ENCODE results near the gene CRISPLD2.

CRISPLD2 gene

DNA sequence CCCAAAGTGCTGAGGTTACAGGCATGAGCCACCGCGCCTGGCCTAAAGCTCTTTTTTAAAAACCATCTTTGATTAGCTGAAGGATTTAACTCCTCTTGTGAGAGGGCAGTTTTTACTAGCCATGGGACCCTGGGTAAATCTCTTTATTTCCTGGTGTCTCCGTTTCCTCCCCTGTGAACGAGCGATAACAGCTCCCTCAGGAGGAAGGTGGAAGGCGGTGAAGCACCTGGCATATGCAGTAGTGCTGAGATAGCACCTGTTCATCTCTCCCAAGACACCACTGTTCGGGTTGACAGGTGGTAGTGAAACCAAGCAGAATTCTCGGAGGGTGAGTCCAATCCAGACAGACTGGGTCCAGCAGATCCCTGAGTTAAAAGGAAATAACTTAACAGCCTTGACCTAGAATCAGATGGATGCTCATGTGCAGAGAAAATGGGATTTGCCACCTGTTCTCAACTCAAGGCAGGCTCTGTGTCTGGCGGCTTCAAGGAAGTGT is 86.2 kb downstream of the CRISPLD2 start (continued):
- TF ChIP-seq, protein P1, sequence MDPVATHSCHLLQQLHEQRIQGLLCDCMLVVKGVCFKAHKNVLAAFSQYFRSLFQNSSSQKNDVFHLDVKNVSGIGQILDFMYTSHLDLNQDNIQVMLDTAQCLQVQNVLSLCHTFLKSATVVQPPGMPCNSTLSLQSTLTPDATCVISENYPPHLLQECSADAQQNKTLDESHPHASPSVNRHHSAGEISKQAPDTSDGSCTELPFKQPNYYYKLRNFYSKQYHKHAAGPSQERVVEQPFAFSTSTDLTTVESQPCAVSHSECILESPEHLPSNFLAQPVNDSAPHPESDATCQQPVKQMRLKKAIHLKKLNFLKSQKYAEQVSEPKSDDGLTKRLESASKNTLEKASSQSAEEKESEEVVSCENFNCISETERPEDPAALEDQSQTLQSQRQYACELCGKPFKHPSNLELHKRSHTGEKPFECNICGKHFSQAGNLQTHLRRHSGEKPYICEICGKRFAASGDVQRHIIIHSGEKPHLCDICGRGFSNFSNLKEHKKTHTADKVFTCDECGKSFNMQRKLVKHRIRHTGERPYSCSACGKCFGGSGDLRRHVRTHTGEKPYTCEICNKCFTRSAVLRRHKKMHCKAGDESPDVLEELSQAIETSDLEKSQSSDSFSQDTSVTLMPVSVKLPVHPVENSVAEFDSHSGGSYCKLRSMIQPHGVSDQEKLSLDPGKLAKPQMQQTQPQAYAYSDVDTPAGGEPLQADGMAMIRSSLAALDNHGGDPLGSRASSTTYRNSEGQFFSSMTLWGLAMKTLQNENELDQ (tag by site-specific recombination; IDR thresholded peaks at IDR 0.05; ENCODE audit: low read depth) = no peak
- TF ChIP-seq ZNF223 (tag by site-specific recombination; IDR thresholded peaks at IDR 0.05) (no peak), ZNF560 (tag by site-specific recombination; IDR thresholded peaks at IDR 0.05; ENCODE audit: borderline replicate concordance) (no peak), MEIS1 (CRISPR knock-in tag; IDR thresholded peaks at IDR 0.05; ENCODE audit: borderline replicate concordance) (no peak), ZNF76 (tag by site-specific recombination; IDR thresholded peaks at IDR 0.05; ENCODE audit: borderline replicate concordance, low read depth) (no peak)
- TF ChIP-seq, protein P2, sequence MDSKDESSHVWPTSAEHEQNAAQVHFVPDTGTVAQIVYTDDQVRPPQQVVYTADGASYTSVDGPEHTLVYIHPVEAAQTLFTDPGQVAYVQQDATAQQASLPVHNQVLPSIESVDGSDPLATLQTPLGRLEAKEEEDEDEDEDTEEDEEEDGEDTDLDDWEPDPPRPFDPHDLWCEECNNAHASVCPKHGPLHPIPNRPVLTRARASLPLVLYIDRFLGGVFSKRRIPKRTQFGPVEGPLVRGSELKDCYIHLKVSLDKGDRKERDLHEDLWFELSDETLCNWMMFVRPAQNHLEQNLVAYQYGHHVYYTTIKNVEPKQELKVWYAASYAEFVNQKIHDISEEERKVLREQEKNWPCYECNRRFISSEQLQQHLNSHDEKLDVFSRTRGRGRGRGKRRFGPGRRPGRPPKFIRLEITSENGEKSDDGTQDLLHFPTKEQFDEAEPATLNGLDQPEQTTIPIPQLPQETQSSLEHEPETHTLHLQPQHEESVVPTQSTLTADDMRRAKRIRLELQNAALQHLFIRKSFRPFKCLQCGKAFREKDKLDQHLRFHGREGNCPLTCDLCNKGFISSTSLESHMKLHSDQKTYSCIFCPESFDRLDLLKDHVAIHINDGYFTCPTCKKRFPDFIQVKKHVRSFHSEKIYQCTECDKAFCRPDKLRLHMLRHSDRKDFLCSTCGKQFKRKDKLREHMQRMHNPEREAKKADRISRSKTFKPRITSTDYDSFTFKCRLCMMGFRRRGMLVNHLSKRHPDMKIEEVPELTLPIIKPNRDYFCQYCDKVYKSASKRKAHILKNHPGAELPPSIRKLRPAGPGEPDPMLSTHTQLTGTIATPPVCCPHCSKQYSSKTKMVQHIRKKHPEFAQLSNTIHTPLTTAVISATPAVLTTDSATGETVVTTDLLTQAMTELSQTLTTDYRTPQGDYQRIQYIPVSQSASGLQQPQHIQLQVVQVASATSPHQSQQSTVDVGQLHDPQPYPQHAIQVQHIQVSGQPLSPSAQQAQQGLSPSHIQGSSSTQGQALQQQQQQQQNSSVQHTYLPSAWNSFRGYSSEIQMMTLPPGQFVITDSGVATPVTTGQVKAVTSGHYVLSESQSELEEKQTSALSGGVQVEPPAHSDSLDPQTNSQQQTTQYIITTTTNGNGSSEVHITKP (tag by site-specific recombination; IDR thresholded peaks at IDR 0.05) = no peak

DNA sequence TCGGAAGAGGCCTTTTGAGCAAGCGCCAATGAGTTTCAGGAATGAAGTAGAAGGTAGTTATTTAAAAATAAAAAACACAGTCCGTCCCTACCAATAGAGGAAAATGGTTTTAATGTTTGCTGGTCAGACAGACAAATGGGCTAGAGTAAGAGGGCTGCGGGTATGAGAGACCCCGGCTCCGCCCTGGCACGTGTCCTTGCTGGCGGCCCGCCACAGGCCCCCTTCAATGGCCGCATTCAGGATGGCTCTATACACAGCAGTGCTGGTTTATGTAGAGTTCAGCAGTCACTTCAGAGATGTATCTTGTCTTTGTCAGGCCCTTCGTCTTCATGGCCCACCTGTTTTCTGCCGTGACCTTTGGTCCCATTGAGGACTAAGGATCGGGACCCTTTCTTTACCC is 87.3 kb downstream of the CRISPLD2 start:
- ChIA-PET POLR2A (no interaction called here), CTCF (interaction anchor here (0.6 to 1.6 kb wide), 2 partner anchors 10 to 153 kb away, joined by 4 to 6 read pairs; no protein-coding TSS in a partner anchor)
- Histone ChIP-seq H3K9me3 (ENCODE audit: control insufficient read depth, insufficient read depth, low read depth, low read length) (no peaks in the 10 kb centered on the region), H3K36me3 (ENCODE audit: control insufficient read depth in 2 of 2, insufficient read depth in 1 of 2, low read length in 2 of 2) (no peaks in the 10 kb centered on the region), H3K27ac (ENCODE audit: extremely low read depth, low read depth, low read length) (no peak overlapping the region), H3K4me1 (ENCODE audit: control insufficient read depth, insufficient read depth, low read length) (no peaks in the 10 kb centered on the region), H3K4me3 (ENCODE audit: low read depth, low read length) (no peak overlapping the region)
- TF ChIP-seq ZNF561 (tag by site-specific recombination; IDR thresholded peaks at IDR 0.05; ENCODE audit: borderline replicate concordance) (no peak), SCRT2 (tag by site-specific recombination; IDR thresholded peaks at IDR 0.05) (no peak), ZNF174 (tag by site-specific recombination; IDR thresholded peaks at IDR 0.05) (no peak)
- TF ChIP-seq, protein P3, sequence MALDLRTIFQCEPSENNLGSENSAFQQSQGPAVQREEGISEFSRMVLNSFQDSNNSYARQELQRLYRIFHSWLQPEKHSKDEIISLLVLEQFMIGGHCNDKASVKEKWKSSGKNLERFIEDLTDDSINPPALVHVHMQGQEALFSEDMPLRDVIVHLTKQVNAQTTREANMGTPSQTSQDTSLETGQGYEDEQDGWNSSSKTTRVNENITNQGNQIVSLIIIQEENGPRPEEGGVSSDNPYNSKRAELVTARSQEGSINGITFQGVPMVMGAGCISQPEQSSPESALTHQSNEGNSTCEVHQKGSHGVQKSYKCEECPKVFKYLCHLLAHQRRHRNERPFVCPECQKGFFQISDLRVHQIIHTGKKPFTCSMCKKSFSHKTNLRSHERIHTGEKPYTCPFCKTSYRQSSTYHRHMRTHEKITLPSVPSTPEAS (tag by site-specific recombination; IDR thresholded peaks at IDR 0.05) = no peak

DNA sequence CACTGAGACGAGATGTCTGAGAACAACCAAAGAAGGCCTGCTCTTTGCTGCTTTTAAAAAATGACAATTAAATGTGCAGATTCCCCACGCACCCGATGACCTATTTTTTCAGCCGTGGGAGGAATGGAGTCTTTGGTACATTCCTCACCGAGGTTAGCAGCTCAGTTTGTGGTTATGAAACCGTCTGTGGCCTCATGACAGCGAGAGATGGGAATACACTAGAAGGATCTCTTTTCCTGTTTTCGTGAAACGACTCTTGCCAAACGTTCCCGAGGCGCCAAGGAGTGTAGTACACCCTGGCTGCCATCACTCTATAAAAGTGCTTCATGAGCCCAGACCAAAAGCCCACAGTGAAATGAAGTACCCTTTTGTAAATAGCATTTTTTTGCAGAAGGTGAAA is 87.8 kb downstream of the CRISPLD2 start:
- Histone ChIP-seq H3K27ac (ENCODE audit: extremely low read depth, low read depth, low read length) (no peak overlapping the region), H3K4me1 (ENCODE audit: control insufficient read depth, insufficient read depth, low read length) (no peaks in the 10 kb centered on the region), H3K36me3 (ENCODE audit: control insufficient read depth in 2 of 2, insufficient read depth in 1 of 2, low read length in 2 of 2) (no peaks in the 10 kb centered on the region), H3K9me3 (ENCODE audit: control insufficient read depth, insufficient read depth, low read depth, low read length) (no peaks in the 10 kb centered on the region), H3K4me3 (ENCODE audit: low read depth, low read length) (no peak overlapping the region)
- POLR2A ChIA-PET = no interaction called here
- CTCF ChIA-PET = interaction anchor here (0.6 to 0.8 kb wide), 3 partner anchors 10 to 19 kb away, joined by 3 to 4 read pairs (median 3); no protein-coding TSS in a partner anchor
- TF ChIP-seq ZFP37 (tag by site-specific recombination; IDR thresholded peaks at IDR 0.05) = no peak
- TF ChIP-seq KLF7 (tag by site-specific recombination; IDR thresholded peaks at IDR 0.05; ENCODE audit: borderline replicate concordance) = no peak
- TF ChIP-seq WT1 (tag by site-specific recombination; IDR thresholded peaks at IDR 0.05) = no peak
- no peak for TF ChIP-seq ZNF48 (tag by site-specific recombination; IDR thresholded peaks at IDR 0.05)
- no peak for TF ChIP-seq ZNF433 (tag by site-specific recombination; IDR thresholded peaks at IDR 0.05; ENCODE audit: low read depth)
- TF ChIP-seq, protein P4, sequence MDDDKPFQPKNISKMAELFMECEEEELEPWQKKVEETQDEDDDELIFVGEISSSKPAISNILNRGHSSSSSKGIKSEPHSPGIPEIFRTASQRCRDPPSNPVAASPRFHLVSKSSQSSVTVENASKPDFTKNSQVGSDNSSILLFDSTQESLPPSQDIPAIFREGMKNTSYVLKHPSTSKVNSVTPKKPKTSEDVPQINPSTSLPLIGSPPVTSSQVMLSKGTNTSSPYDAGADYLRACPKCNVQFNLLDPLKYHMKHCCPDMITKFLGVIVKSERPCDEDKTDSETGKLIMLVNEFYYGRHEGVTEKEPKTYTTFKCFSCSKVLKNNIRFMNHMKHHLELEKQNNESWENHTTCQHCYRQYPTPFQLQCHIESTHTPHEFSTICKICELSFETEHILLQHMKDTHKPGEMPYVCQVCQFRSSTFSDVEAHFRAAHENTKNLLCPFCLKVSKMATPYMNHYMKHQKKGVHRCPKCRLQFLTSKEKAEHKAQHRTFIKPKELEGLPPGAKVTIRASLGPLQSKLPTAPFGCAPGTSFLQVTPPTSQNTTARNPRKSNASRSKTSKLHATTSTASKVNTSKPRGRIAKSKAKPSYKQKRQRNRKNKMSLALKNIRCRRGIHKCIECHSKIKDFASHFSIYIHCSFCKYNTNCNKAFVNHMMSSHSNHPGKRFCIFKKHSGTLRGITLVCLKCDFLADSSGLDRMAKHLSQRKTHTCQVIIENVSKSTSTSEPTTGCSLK (tag by site-specific recombination; IDR thresholded peaks at IDR 0.05) = no peak
- no peak for TF ChIP-seq ZNF239 (tag by site-specific recombination; IDR thresholded peaks at IDR 0.05)
- no peak for TF ChIP-seq RBAK (tag by site-specific recombination; IDR thresholded peaks at IDR 0.05)
- no peak for TF ChIP-seq ZNF248 (tag by site-specific recombination; IDR thresholded peaks at IDR 0.05)
- TF ChIP-seq ZNF585B (tag by site-specific recombination; IDR thresholded peaks at IDR 0.05) = no peak
- TF ChIP-seq GLI2 (tag by site-specific recombination; IDR thresholded peaks at IDR 0.05; ENCODE audit: borderline replicate concordance, low read depth) = no peak
- no peak for TF ChIP-seq GLIS1 (tag by site-specific recombination; IDR thresholded peaks at IDR 0.05)
- TF ChIP-seq TCF7L2 (IDR thresholded peaks at IDR 0.05; ENCODE audit: borderline replicate concordance, low read depth, low read length) = no peak
- TF ChIP-seq, protein P5, sequence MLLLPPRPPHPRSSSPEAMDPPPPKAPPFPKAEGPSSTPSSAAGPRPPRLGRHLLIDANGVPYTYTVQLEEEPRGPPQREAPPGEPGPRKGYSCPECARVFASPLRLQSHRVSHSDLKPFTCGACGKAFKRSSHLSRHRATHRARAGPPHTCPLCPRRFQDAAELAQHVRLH (tag by site-specific recombination; IDR thresholded peaks at IDR 0.05) = no peak
- no peak for TF ChIP-seq SP7 (tag by site-specific recombination; IDR thresholded peaks at IDR 0.05)

Measured in HEK293 (cell line).